ENCODE measurements around the gene NUTM2E.
"Not testable (repeated sequence)": the region's sequence is repeated elsewhere in the genome, so short reads cannot be mapped to it uniquely, and the experiment has no call there.

NUTM2E gene

GRCh38 chr10:79826496-79827215 lies at the start of gene NUTM2E:
TSS of gene NUTM2E (plus strand) at chr10:79826739. CDS start at chr10:79841741, 15,002 bp downstream.
- DNase-seq (ENCODE audit: low spot score), result peak; percentile 52

GRCh38 chr10:79777997-79778396 lies 48.5 kb upstream of the NUTM2E start:
- DNase-seq (ENCODE audit: low spot score), result not testable (repeated sequence)

- DNase-seq (ENCODE audit: low spot score), result peak; percentile 25
These were observed 47.1 kb upstream of the NUTM2E start for GRCh38 chr10:79779310-79779938.

- not testable (repeated sequence) for DNase-seq (ENCODE audit: low spot score)
These were observed 46.5 kb upstream of the NUTM2E start for GRCh38 chr10:79779992-79780391.

GRCh38 chr10:79781584-79781983 lies 45.0 kb upstream of the NUTM2E start:
- DNase-seq (ENCODE audit: low spot score), result not testable (repeated sequence)

GRCh38 chr10:79787455-79787952 lies 39.0 kb upstream of the NUTM2E start:
- DNase-seq (ENCODE audit: low spot score), result not testable (repeated sequence)

GRCh38 chr10:79789351-79789750 lies 37.2 kb upstream of the NUTM2E start:
- DNase-seq (ENCODE audit: low spot score), result not testable (repeated sequence)

GRCh38 chr10:79791906-79792517 lies 34.5 kb upstream of the NUTM2E start:
- DNase-seq (ENCODE audit: low spot score), result not testable (repeated sequence)

- DNase-seq (ENCODE audit: low spot score), result not testable (repeated sequence)
These were observed 27.2 kb upstream of the NUTM2E start for GRCh38 chr10:79799337-79799736.

- not testable (repeated sequence) for DNase-seq (ENCODE audit: low spot score)
These were observed 20.7 kb upstream of the NUTM2E start for GRCh38 chr10:79805857-79806256.

- DNase-seq (ENCODE audit: low spot score), result not testable (repeated sequence)
These were observed 14.6 kb upstream of the NUTM2E start for GRCh38 chr10:79811895-79812294.

- DNase-seq (ENCODE audit: low spot score), result not testable (repeated sequence)
These were observed 10.2 kb upstream of the NUTM2E start for GRCh38 chr10:79816290-79816689.

GRCh38 chr10:79823387-79823786 lies 3.2 kb upstream of the NUTM2E start:
- not testable (repeated sequence) for DNase-seq (ENCODE audit: low spot score)

- DNase-seq (ENCODE audit: low spot score), result not testable (repeated sequence)
These were observed 940 bp upstream of the NUTM2E start for GRCh38 chr10:79825587-79826011.

- DNase-seq (ENCODE audit: low spot score), result not testable (repeated sequence)
These were observed 426 bp upstream of the NUTM2E start for GRCh38 chr10:79826131-79826495.

GRCh38 chr10:79833833-79834232 lies 7.3 kb downstream of the NUTM2E start:
- DNase-seq (ENCODE audit: low spot score), result not testable (repeated sequence)

GRCh38 chr10:79835891-79836290 lies 9.4 kb downstream of the NUTM2E start:
- DNase-seq (ENCODE audit: low spot score), result not testable (repeated sequence)

- not testable (repeated sequence) for DNase-seq (ENCODE audit: low spot score)
These were observed 10.4 kb downstream of the NUTM2E start for GRCh38 chr10:79836891-79837290.

GRCh38 chr10:79838441-79838840 lies 11.9 kb downstream of the NUTM2E start:
- not testable (repeated sequence) for DNase-seq (ENCODE audit: low spot score)

GRCh38 chr10:79853191-79853854 lies 26.8 kb downstream of the NUTM2E start:
- DNase-seq (ENCODE audit: low spot score), result not testable (repeated sequence)

GRCh38 chr10:79862269-79862668 lies 35.7 kb downstream of the NUTM2E start:
- not testable (repeated sequence) for DNase-seq (ENCODE audit: low spot score)

GRCh38 chr10:79862803-79863202 lies 36.3 kb downstream of the NUTM2E start:
- not testable (repeated sequence) for DNase-seq (ENCODE audit: low spot score)
